Thymus (tissue), 11 donors: Measurements from ENCODE around the gene GLDC. TPM values are rescaled to one million over a fixed set of nuclear protein-coding genes. Genes with fewer than 3 reads are reported as not detected.

Experiments used
- DNase-seq, 9 donors: peaks; one replicate each; pipeline ENCODE4 v3.0.0-alpha.2; 2013; ENCODE audit warnings: low spot score in 9 of 9, low read depth in 6 of 9, missing footprints in 1 of 9
- H3K27ac ChIP-seq, 2 donors: one replicate each; pipeline ENCODE4 v1.5.1; 2013; ENCODE audit warnings: control low read depth in 1 of 2, low read depth in 1 of 2, low read length in 1 of 2, mild to moderate bottlenecking in 1 of 2, moderate library complexity in 1 of 2
- H3K27me3 ChIP-seq, 2 donors: one replicate each; pipeline ENCODE4 v1.5.1; 2013; ENCODE audit warnings: low read length in 1 of 2; ENCODE audit not compliant: control insufficient read depth in 2 of 2, insufficient read depth in 1 of 2
- H3K36me3 ChIP-seq, 2 donors: one replicate each; pipeline ENCODE4 v1.5.1; 2013; ENCODE audit warnings: low read length in 1 of 2, mild to moderate bottlenecking in 1 of 2, moderate library complexity in 1 of 2; ENCODE audit not compliant: control insufficient read depth in 2 of 2, insufficient read depth in 2 of 2
- H3K4me1 ChIP-seq, 2 donors: one replicate each; pipeline ENCODE4 v1.5.1; 2013; ENCODE audit warnings: low read length in 2 of 2; ENCODE audit not compliant: control insufficient read depth in 2 of 2, insufficient read depth in 2 of 2
- H3K4me3 ChIP-seq, 2 donors: one replicate each; pipeline ENCODE4 v1.5.1; 2013; ENCODE audit warnings: low read length in 2 of 2, control low read depth in 1 of 2, mild to moderate bottlenecking in 1 of 2
- H3K9me3 ChIP-seq, 2 donors: one replicate each; pipeline ENCODE4 v1.5.1; 2013; ENCODE audit warnings: low read length in 1 of 2, mild to moderate bottlenecking in 1 of 2; ENCODE audit not compliant: control insufficient read depth in 2 of 2, insufficient read depth in 1 of 2
- WGBS: extraction: QIAGEN DNeasy Blood & Tissue Kit; methylation state at CpG from one replicate; pipeline ENCODE4 v1.1.7; 2013; 5-methylcytosine and 5-hydroxymethylcytosine counted together
- polyA plus RNA-seq: library from polyadenylated mRNA; stranded (reverse); fragments of 200-250 nt; gene quantifications from one replicate; pipeline ENCODE4 v1.2.3, GENCODE V29; 2013
- total RNA-seq: library from RNA; stranded (reverse); fragments of 120-200 nt; gene quantifications from one replicate; pipeline ENCODE4 v1.2.4, GENCODE V29; 2013
- donor health status: healthy.

The GLDC gene
- total and polyA plus RNA-seq, 2 donors: 0.71 to 2.2 TPM

DNA sequence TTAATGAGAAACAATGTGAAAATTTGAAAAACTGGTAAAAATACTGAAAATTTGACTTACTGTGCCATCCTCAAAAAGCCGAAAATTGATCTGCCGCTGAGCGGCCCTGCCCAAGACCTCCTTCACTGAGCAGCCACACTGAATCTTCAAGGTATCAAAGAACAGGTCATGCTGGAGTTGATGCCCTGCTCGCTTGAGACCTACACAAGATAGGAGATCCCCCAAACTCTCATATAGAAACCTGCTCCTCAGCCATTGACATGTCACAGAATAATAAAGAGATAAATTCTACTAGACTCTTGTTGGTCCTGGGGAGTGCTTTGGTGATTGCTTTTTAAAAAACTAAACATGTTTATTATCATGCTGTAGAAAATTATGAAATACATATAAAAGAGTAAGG, 52.7 kb downstream of the GLDC start:
- H3K4me1 ChIP-seq: no peaks in the 10 kb centered on the region
- no peak for DNase-seq
- no peaks in the 10 kb centered on the region for H3K27me3 ChIP-seq
- H3K9me3 ChIP-seq: no peaks in the 10 kb centered on the region
- no peak overlapping the region for H3K4me3 ChIP-seq
- no peaks in the 10 kb centered on the region for H3K36me3 ChIP-seq
- H3K27ac ChIP-seq: no peak overlapping the region
- WGBS: 97% methylated on average over 4 of the region's 4 CpGs

DNA sequence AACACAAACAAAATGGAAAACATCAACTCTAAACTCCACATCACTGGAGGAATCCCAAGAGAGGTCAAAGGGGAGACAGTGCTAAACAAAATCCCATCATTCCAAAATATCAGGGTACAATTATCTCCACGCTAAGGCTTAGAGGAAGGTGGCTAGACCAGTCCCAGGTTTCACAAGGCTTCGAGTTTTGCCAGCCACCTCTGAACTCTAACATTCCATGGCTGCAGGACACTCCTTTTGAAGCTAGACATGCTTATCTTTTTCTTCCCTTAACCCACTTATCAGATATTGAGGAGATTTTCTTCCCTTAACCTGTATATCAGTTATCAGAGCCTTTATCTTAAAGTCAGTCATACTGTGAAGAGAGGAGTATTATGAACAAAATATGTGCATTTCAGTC, 53.3 kb downstream of the GLDC start:
- H3K36me3 ChIP-seq: no peaks in the 10 kb centered on the region
- no peaks in the 10 kb centered on the region for H3K9me3 ChIP-seq
- no peak overlapping the region for H3K4me3 ChIP-seq
- WGBS: 93% methylated on average over 2 of the region's 2 CpGs
- no peaks in the 10 kb centered on the region for H3K4me1 ChIP-seq
- no peak overlapping the region for H3K27ac ChIP-seq
- DNase-seq: no peak
- no peaks in the 10 kb centered on the region for H3K27me3 ChIP-seq

DNA sequence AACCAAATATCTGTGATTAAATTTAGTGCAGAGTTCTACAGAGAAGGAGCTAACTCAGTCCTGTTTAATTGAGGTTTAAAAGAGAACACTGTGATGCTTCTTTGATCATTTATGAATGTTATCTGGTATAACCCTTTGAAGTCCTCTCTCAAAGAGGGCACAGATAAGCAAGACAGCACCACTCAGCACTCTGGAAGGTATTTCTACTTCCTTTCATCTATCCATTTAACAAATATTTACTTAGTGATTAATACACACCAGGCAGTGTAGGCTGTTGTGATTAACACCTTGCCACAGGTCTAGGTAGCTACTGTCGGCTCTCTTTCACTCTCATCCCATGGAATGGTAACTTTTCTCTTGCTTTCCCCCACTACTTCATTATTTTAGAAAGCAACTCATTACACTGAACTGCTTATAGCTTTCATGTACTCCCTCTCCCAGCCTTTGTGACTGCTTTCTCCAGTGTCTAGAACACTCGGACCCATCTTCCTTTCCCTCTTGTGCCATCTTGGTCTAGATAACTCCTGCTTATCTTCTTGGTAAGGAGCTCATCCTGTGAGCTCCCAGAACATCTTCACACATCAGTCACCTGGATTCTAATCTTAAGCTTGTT, 54.7 kb downstream of the GLDC start:
- 95% methylated on average over 2 of the region's 2 CpGs for WGBS
- no peaks in the 10 kb centered on the region for H3K27me3 ChIP-seq
- no peak overlapping the region for H3K27ac ChIP-seq
- no peak for DNase-seq
- H3K4me1 ChIP-seq: no peaks in the 10 kb centered on the region
- no peak overlapping the region for H3K4me3 ChIP-seq
- H3K9me3 ChIP-seq: no peaks in the 10 kb centered on the region
- no peaks in the 10 kb centered on the region for H3K36me3 ChIP-seq

DNA sequence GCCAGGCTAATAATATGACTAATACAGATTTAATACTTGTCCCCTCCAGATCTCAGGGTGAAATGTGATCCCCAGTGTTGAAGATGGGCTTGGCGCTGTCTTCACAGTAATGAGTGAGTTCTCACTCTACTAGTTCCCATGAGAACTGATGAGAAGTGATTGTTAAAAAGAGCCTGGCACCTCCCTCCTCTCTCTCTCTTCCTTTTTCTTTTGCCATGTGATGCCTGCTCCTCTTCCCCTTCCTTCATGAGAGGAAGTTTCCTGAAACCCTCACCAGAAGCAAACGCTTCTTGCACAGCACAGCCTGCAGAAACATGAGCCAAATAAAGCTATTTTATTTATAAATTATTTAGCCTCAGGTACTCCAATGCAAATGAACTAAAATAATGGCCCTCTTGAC, 55.2 kb downstream of the GLDC start:
- Histone ChIP-seq H3K9me3 (no peaks in the 10 kb centered on the region), H3K27ac (no peak overlapping the region), H3K27me3 (no peaks in the 10 kb centered on the region), H3K4me1 (no peaks in the 10 kb centered on the region), H3K36me3 (no peaks in the 10 kb centered on the region), H3K4me3 (no peak overlapping the region)
- DNase-seq: no peak
- 76% methylated on average over 2 of the region's 2 CpGs for WGBS

DNA sequence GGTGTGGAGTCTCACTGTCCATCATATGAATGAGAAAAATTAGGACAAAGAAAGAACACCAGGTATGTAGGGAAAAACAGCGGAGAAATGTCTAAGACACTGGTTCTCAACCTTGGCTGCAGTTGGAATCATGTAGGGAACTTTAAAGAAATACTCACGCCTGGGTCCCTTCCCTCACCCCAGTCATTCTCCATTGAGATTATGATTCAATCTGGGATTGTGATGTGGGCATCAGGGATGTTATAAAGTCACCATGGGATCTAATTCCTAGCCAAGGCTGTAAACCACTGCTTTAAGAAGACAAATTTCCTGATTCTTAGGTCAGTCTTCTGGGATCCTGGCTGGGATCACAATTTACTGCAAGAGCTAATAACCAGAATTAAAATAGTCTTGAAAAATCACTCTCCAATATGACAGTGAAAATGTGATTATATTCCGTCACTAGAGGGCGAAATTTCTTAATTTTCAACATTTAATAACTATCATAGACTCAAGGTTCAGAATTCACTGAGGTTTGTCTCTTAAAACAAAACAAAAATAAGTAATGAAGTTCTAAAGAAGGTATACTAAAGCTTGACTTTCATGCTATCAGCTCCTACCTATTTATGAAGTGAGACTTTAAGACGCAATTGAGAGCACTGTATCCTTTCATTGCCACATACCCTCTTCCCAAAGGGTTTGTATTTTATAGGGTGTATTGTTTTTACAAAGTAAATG, 60.5 kb downstream of the GLDC start:
- peak in 6 of 9 donors; percentile 6 to 56 (median 24) for DNase-seq

DNA sequence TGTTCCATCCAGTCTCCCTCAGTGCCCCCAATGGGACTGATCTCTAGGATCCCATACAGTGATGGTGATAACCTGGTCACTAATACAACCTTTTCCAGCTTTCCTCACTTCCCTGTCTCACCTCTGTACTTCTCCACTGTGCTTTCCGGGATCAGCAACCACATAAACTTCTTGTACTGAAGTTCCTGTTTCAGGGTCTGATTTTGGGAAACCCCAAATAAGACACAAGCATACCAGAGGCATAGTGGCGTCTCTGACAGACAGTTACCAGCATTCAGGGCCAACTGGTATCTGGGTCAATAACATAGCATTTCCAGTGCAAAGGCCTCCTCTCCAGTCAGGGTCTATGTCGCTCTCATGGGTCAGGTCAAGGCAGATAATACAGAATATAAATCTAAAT, 64.3 kb downstream of the GLDC start:
- DNase-seq: no peak
- WGBS: 90% methylated on average over 3 of the region's 3 CpGs

More for the DNA sequence above, 60.5 kb downstream of the GLDC start:
- no peak overlapping the region for H3K4me3 ChIP-seq
- no peaks in the 10 kb centered on the region for H3K27me3 ChIP-seq
- H3K4me1 ChIP-seq: no peaks in the 10 kb centered on the region
- no peaks in the 10 kb centered on the region for H3K36me3 ChIP-seq
- H3K9me3 ChIP-seq: no peaks in the 10 kb centered on the region
- WGBS: 62% methylated on average over 5 of the region's 5 CpGs
- no peak overlapping the region for H3K27ac ChIP-seq

DNA sequence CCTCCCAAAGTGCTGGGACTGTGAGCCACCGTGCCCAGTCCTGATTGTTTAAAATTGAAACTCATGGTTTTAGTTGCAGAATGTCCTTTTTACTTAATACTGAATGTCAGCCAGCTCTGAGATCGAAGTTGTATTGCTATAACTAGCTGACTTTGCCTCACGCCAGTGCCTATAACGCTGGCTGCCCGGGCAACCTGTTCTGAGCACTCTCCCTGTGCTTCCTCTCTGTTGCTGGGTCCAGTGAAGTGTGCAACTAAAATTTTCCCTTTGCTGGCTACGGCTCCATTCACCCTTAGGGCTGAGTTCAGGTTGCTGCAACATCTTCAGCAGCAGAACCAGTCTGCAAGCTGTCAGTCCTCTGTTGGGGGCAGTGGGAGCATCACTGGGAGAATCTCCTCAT, 65.9 kb downstream of the GLDC start:
- H3K27ac ChIP-seq: no peak overlapping the region
- H3K36me3 ChIP-seq: no peaks in the 10 kb centered on the region
- H3K27me3 ChIP-seq: no peaks in the 10 kb centered on the region
- no peak for DNase-seq
- no peak overlapping the region for H3K4me3 ChIP-seq
- no peaks in the 10 kb centered on the region for H3K4me1 ChIP-seq
- no peaks in the 10 kb centered on the region for H3K9me3 ChIP-seq
- WGBS: 95% methylated on average over 6 of the region's 6 CpGs

More for the DNA sequence above, 64.3 kb downstream of the GLDC start:
- H3K4me1 ChIP-seq: no peaks in the 10 kb centered on the region
- H3K4me3 ChIP-seq: no peak overlapping the region
- no peak overlapping the region for H3K27ac ChIP-seq
- no peaks in the 10 kb centered on the region for H3K9me3 ChIP-seq
- H3K36me3 ChIP-seq: no peaks in the 10 kb centered on the region
- no peaks in the 10 kb centered on the region for H3K27me3 ChIP-seq

DNA sequence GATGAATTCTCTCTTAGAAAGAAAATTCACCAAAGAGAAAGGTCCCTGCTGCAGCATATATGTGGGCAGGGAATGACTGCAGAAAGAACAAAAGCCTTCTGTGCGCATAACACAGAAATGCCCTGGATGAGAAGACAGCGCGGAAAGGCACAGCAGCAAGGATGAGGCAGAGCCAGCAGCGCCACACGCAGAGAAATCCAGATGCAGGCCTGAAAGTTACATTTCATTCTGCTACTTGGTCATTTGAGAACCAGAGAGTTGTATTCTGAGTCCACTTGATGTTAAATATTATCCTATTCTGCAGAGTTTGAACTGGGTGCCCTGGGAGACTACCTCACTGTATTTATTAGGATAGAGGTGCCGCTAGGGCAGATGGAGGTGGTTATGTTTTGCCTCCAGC, 68.5 kb downstream of the GLDC start:
- no peak for DNase-seq
- Histone ChIP-seq H3K4me3 (no peak overlapping the region), H3K27me3 (no peaks in the 10 kb centered on the region), H3K36me3 (no peaks in the 10 kb centered on the region), H3K4me1 (no peaks in the 10 kb centered on the region), H3K27ac (no peak overlapping the region), H3K9me3 (no peaks in the 10 kb centered on the region)
- WGBS: 98% methylated on average over 6 of the region's 6 CpGs

GRCh38 chr9:6575324-6576034, 70.0 kb downstream of the GLDC start:
- H3K9me3 ChIP-seq: no peaks in the 10 kb centered on the region
- 75% methylated on average over 4 of the region's 4 CpGs for WGBS
- H3K4me3 ChIP-seq: no peak overlapping the region
- no peak for DNase-seq
- H3K27ac ChIP-seq: no peak overlapping the region
- no peaks in the 10 kb centered on the region for H3K27me3 ChIP-seq
- no peaks in the 10 kb centered on the region for H3K36me3 ChIP-seq
- no peaks in the 10 kb centered on the region for H3K4me1 ChIP-seq
